Suprapubic skin (tissue), 4 donors: ENCODE results near the gene RGS16. TPM values are rescaled to one million over a fixed set of nuclear protein-coding genes. Genes with fewer than 3 reads are reported as not detected.

Source experiments
- DNase-seq, 2 donors: peaks; one replicate each; pipeline ENCODE4 v3.0.0-alpha.2; 2019; ENCODE audit warnings: low spot score in 2 of 2
- H3K27ac ChIP-seq: fragments of 200-600 bp; sonication (generic); one replicate; pipeline ENCODE4 v1.5.1; 2019
- H3K27me3 ChIP-seq: fragments of 200-600 bp; sonication (generic); one replicate; pipeline ENCODE4 v1.5.1; 2019
- H3K36me3 ChIP-seq: fragments of 200-600 bp; sonication (generic); one replicate; pipeline ENCODE4 v1.5.1; 2019
- H3K4me1 ChIP-seq: fragments of 200-600 bp; sonication (generic); one replicate; pipeline ENCODE4 v1.5.1; 2019
- H3K4me3 ChIP-seq: fragments of 200-600 bp; sonication (generic); one replicate; pipeline ENCODE4 v1.5.1; 2019; ENCODE audit warnings: mild to moderate bottlenecking
- H3K9me3 ChIP-seq: fragments of 200-600 bp; sonication (generic); one replicate; pipeline ENCODE4 v1.5.1; 2019
- CTCF ChIP-seq, 2 donors: fragments of 200-600 bp in 1 of 2; fragments of 450-650 bp in 1 of 2; sonication (generic) in 1 of 2; IDR thresholded peaks; one replicate each; pipeline ENCODE4 v1.5.1; 2016 to 2019; ENCODE audit warnings: antibody characterized with exemption in 2 of 2, mild to moderate bottlenecking in 1 of 2, moderate library complexity in 1 of 2
- EP300 ChIP-seq: sonication (generic); formaldehyde crosslinking; IDR thresholded peaks from one replicate; pipeline ENCODE4 v1.6.1; 2017; ENCODE audit warnings: antibody characterized with exemption
- POLR2A ChIP-seq, 2 donors: fragments of 450-650 bp; IDR thresholded peaks; one replicate each; pipeline ENCODE4 v1.6.1; 2017; ENCODE audit warnings: antibody characterized with exemption in 2 of 2, mild to moderate bottlenecking in 2 of 2, moderate library complexity in 2 of 2
- POLR2AphosphoS5 ChIP-seq, 3 donors: sonication (generic); formaldehyde crosslinking; IDR thresholded peaks; one replicate each; pipeline ENCODE4 v1.6.1; 2017; ENCODE audit warnings: antibody characterized with exemption in 3 of 3
- WGBS: methylation state at CpG from one replicate; pipeline ENCODE4 v1.1.5; 2018; 5-methylcytosine and 5-hydroxymethylcytosine counted together
- total RNA-seq, 4 donors: library from RNA; depleted of rRNA; stranded (reverse); fragments of >200 nt; gene quantifications; one replicate each; pipeline ENCODE4 v1.1.0, GENCODE V29; 2016

The RGS16 gene
- total RNA-seq, 4 donors from 2014 or later, result 0.40 to 3.6 (median 1.8) TPM

- TF ChIP-seq POLR2AphosphoS5 (IDR thresholded peaks at IDR 0.05) (no peak), POLR2A (IDR thresholded peaks at IDR 0.05) (no peak), EP300 (no peak), CTCF (IDR thresholded peaks at IDR 0.05) (no peak)
- Histone ChIP-seq H3K36me3 (no peaks in the 10 kb centered on the region), H3K27me3 (no peaks in the 10 kb centered on the region), H3K4me3 (no peak overlapping the region), H3K9me3 (no peaks in the 10 kb centered on the region), H3K27ac (no peak overlapping the region), H3K4me1 (peaks cover 36% of the 10 kb centered on the region)
- WGBS, result 29% methylated on average over 1 of the region's 1 CpG
- DNase-seq, result no peak
Measured at GRCh38 chr1:182625719-182626504, 21.7 kb upstream of the RGS16 start.

GRCh38 chr1:182625024-182625423 is 20.8 kb upstream of the RGS16 start:
- Histone ChIP-seq H3K4me1 (peaks cover 36% of the 10 kb centered on the region), H3K27me3 (no peaks in the 10 kb centered on the region), H3K4me3 (no peak overlapping the region), H3K9me3 (no peaks in the 10 kb centered on the region), H3K27ac (no peak overlapping the region), H3K36me3 (no peaks in the 10 kb centered on the region)
- TF ChIP-seq POLR2A (IDR thresholded peaks at IDR 0.05) (no peak), POLR2AphosphoS5 (IDR thresholded peaks at IDR 0.05) (no peak), EP300 (no peak), CTCF (IDR thresholded peaks at IDR 0.05) (no peak)
- 77% methylated on average over 3 of the region's 3 CpGs for WGBS
- no peak for DNase-seq

- Histone ChIP-seq H3K4me3 (no peak overlapping the region), H3K4me1 (peaks cover 36% of the 10 kb centered on the region), H3K9me3 (no peaks in the 10 kb centered on the region), H3K27me3 (no peaks in the 10 kb centered on the region), H3K36me3 (no peaks in the 10 kb centered on the region), H3K27ac (no peak overlapping the region)
- 55% methylated on average over 1 of the region's 1 CpG for WGBS
- TF ChIP-seq POLR2AphosphoS5 (IDR thresholded peaks at IDR 0.05) (no peak), POLR2A (IDR thresholded peaks at IDR 0.05) (no peak), CTCF (IDR thresholded peaks at IDR 0.05) (no peak), EP300 (no peak)
- no peak for DNase-seq
Measured at GRCh38 chr1:182624577-182624976, 20.4 kb upstream of the RGS16 start.

GRCh38 chr1:182622901-182623528 is 18.8 kb upstream of the RGS16 start:
- H3K4me3 ChIP-seq, result no peak overlapping the region
- no peak overlapping the region for H3K27ac ChIP-seq
- no peaks in the 10 kb centered on the region for H3K36me3 ChIP-seq
- TF ChIP-seq POLR2A (IDR thresholded peaks at IDR 0.05), result no peak
- peaks cover 36% of the 10 kb centered on the region for H3K4me1 ChIP-seq
- no peaks in the 10 kb centered on the region for H3K27me3 ChIP-seq
- WGBS, result 49% methylated on average over 6 of the region's 6 CpGs
- H3K9me3 ChIP-seq, result no peaks in the 10 kb centered on the region
- no peak for DNase-seq

GRCh38 chr1:182621906-182622305 is 17.7 kb upstream of the RGS16 start:
- no peak overlapping the region for H3K27ac ChIP-seq
- H3K9me3 ChIP-seq, result no peaks in the 10 kb centered on the region
- no peak for DNase-seq
- H3K27me3 ChIP-seq, result no peaks in the 10 kb centered on the region
- H3K4me1 ChIP-seq, result peaks cover 35% of the 10 kb centered on the region
- WGBS, result 93% methylated on average over 2 of the region's 2 CpGs
- TF ChIP-seq EP300, result no peak
- TF ChIP-seq CTCF (IDR thresholded peaks at IDR 0.05), result no peak
- TF ChIP-seq POLR2AphosphoS5 (IDR thresholded peaks at IDR 0.05), result no peak
- TF ChIP-seq POLR2A (IDR thresholded peaks at IDR 0.05), result no peak
- no peaks in the 10 kb centered on the region for H3K36me3 ChIP-seq
- no peak overlapping the region for H3K4me3 ChIP-seq
